PC-9 (cell line): ENCODE data around the gene CLEC16A. TPM values are rescaled to one million over a fixed set of nuclear protein-coding genes. Genes with fewer than 3 reads are reported as not detected.

Source experiments
- BruUV-seq: library from RNA; stranded (reverse); fragments of 400-500 nt; replicated peaks from 2 replicates; lab custom pipeline; 2021; lab: Mats Ljungman, UMichigan
- CTCF ChIA-PET: fragments of 300-600 bp; sonication (Branson Sonifier 250); formaldehyde crosslinking; loops from one replicate; lab custom pipeline; 2022; ENCODE audit warnings: antibody characterized with exemption; lab: Charles Lee
- POLR2A ChIA-PET: fragments of 300-600 bp; sonication (Branson Sonifier 250); formaldehyde crosslinking; loops from one replicate; lab custom pipeline; 2022; ENCODE audit warnings: antibody characterized with exemption; ENCODE audit not compliant: unreplicated experiment; lab: Charles Lee
- DNase-seq, 2 experiments: peaks; one replicate each; pipeline versions ENCODE4 v3.0.0 to v3.0.0-alpha.2; 2015 to 2022; ENCODE audit warnings: mixed read lengths in 1 of 2
- H2AFZ ChIP-seq: fragments of 200-600 bp; sonication (generic); 2 replicates; pipeline ENCODE4 v1.8.1; 2017; ENCODE audit warnings: antibody characterized with exemption
- H3F3A ChIP-seq: fragments of 200-600 bp; sonication (generic); 2 replicates; pipeline ENCODE4 v1.8.1; 2017; ENCODE audit warnings: antibody characterized with exemption, mild to moderate bottlenecking, low read depth; ENCODE audit not compliant: insufficient read depth
- H3K27ac ChIP-seq: fragments of 200-600 bp; sonication (generic); 2 replicates; pipeline ENCODE4 v1.6.1; 2016; ENCODE audit warnings: mixed run types
- H3K27me3 ChIP-seq: fragments of 200-600 bp; sonication (generic); 2 replicates; pipeline ENCODE4 v1.6.1; 2016; ENCODE audit warnings: low read depth, mixed run types; ENCODE audit not compliant: insufficient read depth
- H3K36me3 ChIP-seq: fragments of 200-600 bp; sonication (generic); 2 replicates; pipeline ENCODE4 v1.6.1; 2016; ENCODE audit warnings: low read depth, mixed run types
- H3K4me1 ChIP-seq: fragments of 200-600 bp; sonication (generic); replicated peaks from 2 replicates; pipeline ENCODE4 v1.6.1; 2016; ENCODE audit warnings: mixed run types; ENCODE audit not compliant: insufficient read depth
- H3K4me2 ChIP-seq: fragments of 200-600 bp; sonication (generic); 2 replicates; pipeline ENCODE4 v1.6.1; 2017; ENCODE audit warnings: mixed run types
- H3K4me3 ChIP-seq: fragments of 200-600 bp; sonication (generic); 2 replicates; pipeline ENCODE4 v1.6.1; 2016; ENCODE audit warnings: mixed run types
- H3K79me2 ChIP-seq: fragments of 200-600 bp; sonication (generic); 2 replicates; pipeline ENCODE4 v1.6.1; 2017; ENCODE audit warnings: low read depth, mixed run types
- H3K9me2 ChIP-seq: fragments of 200-600 bp; sonication (generic); 2 replicates; pipeline ENCODE4 v1.8.1; 2017; ENCODE audit warnings: mild to moderate bottlenecking; ENCODE audit not compliant: insufficient read depth
- H3K9me3 ChIP-seq: fragments of 200-600 bp; sonication (generic); 2 replicates; pipeline ENCODE4 v1.8.1; 2016; ENCODE audit warnings: low read depth; ENCODE audit not compliant: insufficient read depth
- H4K20me1 ChIP-seq: fragments of 200-600 bp; sonication (generic); 2 replicates; pipeline ENCODE4 v1.8.1; 2017; ENCODE audit not compliant: insufficient read depth
- CTCF ChIP-seq: fragments of 200-600 bp; sonication (generic); conservative IDR thresholded peaks from 2 replicates; pipeline ENCODE4 v1.6.1; 2017; ENCODE audit warnings: mixed run types, antibody characterized with exemption, mild to moderate bottlenecking, moderate library complexity
- EZH2 ChIP-seq: fragments of 200-600 bp; sonication (generic); IDR thresholded peaks from 2 replicates; pipeline ENCODE4 v1.8.0; 2017; ENCODE audit warnings: antibody characterized with exemption, low read depth
- intact Hi-C: fragments of 100-400 bp; cut with micrococcal nuclease; formaldehyde crosslinking; loops from one replicate; pipeline ENCODE4 v1.10.0; 2022; ENCODE audit not compliant: unreplicated experiment
- total RNA-seq: library from RNA; stranded (reverse); gene quantifications from 2 replicates; pipeline ENCODE4 v1.2.3, GENCODE V29; 2021

The CLEC16A gene
- total RNA-seq, 1 experiment from 2014 or later: 34.9 TPM

- no peak overlapping the region for H3K4me2 ChIP-seq
- DNase-seq: no peak
- no peaks in the 10 kb centered on the region for H3K9me2 ChIP-seq
- POLR2A ChIA-PET: no interaction called here
- no peaks in the 10 kb centered on the region for H3K36me3 ChIP-seq
- CTCF ChIA-PET: no interaction called here
- peaks cover 22% of the 10 kb centered on the region; the same call in 1 of the 2 replicates for H3F3A ChIP-seq
- no peak for TF ChIP-seq EZH2
- TF ChIP-seq CTCF: no peak
- no peaks in the 10 kb centered on the region for H3K9me3 ChIP-seq
- no peak overlapping the region for H3K4me3 ChIP-seq
- no peak overlapping the region for H2AFZ ChIP-seq
- H3K4me1 ChIP-seq: peaks cover 28% of the 10 kb centered on the region
- H3K79me2 ChIP-seq: no peaks in the 10 kb centered on the region
- no peak overlapping the region for H3K27ac ChIP-seq
- H3K27me3 ChIP-seq: no peaks in the 10 kb centered on the region
- BruUV-seq: no TSS peak
- intact Hi-C loops: no loop called here
- H4K20me1 ChIP-seq: no peaks in the 10 kb centered on the region
Observed at GRCh38 chr16:11098601-11099390, 154.4 kb downstream of the CLEC16A start.

GRCh38 chr16:11099672-11100205, 155.4 kb downstream of the CLEC16A start:
- no peaks in the 10 kb centered on the region for H3K9me3 ChIP-seq
- no peak overlapping the region for H3K4me3 ChIP-seq
- H3K4me2 ChIP-seq: no peak overlapping the region
- DNase-seq: no peak
- intact Hi-C loops: no loop called here
- no TSS peak for BruUV-seq
- peaks cover 24% of the 10 kb centered on the region; the same call in 1 of the 2 replicates for H3F3A ChIP-seq
- no peaks in the 10 kb centered on the region for H4K20me1 ChIP-seq
- no peaks in the 10 kb centered on the region for H3K79me2 ChIP-seq
- POLR2A ChIA-PET: no interaction called here
- no peaks in the 10 kb centered on the region for H3K36me3 ChIP-seq
- H3K9me2 ChIP-seq: no peaks in the 10 kb centered on the region
- peaks cover 28% of the 10 kb centered on the region for H3K4me1 ChIP-seq
- CTCF ChIA-PET: no interaction called here
- no peak overlapping the region for H3K27ac ChIP-seq
- TF ChIP-seq CTCF: no peak
- no peak for TF ChIP-seq EZH2
- H2AFZ ChIP-seq: no peak overlapping the region
- no peaks in the 10 kb centered on the region for H3K27me3 ChIP-seq

GRCh38 chr16:11100239-11100750, 155.9 kb downstream of the CLEC16A start:
- Histone ChIP-seq H3K9me3 (no peaks in the 10 kb centered on the region), H3F3A (peaks cover 22% of the 10 kb centered on the region; the same call in 1 of the 2 replicates), H3K27me3 (no peaks in the 10 kb centered on the region), H3K4me3 (no peak overlapping the region), H4K20me1 (no peaks in the 10 kb centered on the region), H3K27ac (no peak overlapping the region), H3K4me2 (no peak overlapping the region), H3K9me2 (no peaks in the 10 kb centered on the region), H3K36me3 (no peaks in the 10 kb centered on the region), H3K79me2 (no peaks in the 10 kb centered on the region), H2AFZ (no peak overlapping the region), H3K4me1 (peaks cover 26% of the 10 kb centered on the region)
- CTCF ChIA-PET: no interaction called here
- TF ChIP-seq CTCF (no peak), EZH2 (no peak)
- POLR2A ChIA-PET: no interaction called here
- BruUV-seq: no TSS peak
- intact Hi-C loops: no loop called here
- DNase-seq: peak in 1 of 2 experiments; percentile 57
